Smooth muscle cell (in vitro differentiated cells): ENCODE measurements around the gene DAB2. TPM values are rescaled to one million over a fixed set of nuclear protein-coding genes. Genes with fewer than 3 reads are reported as not detected.

Source experiments
- DNase-seq: peaks from one replicate; lab custom pipeline; 2025; ENCODE audit not compliant: unreplicated experiment; lab: John Stamatoyannopoulos, UW
- H2AFZ ChIP-seq: fragments of 200-600 bp; sonication (generic); 2 replicates; pipeline ENCODE4 v1.6.0; 2016; ENCODE audit warnings: antibody characterized with exemption, low read depth, mild to moderate bottlenecking
- H3F3A ChIP-seq: fragments of 200-600 bp; sonication (generic); 2 replicates; pipeline ENCODE4 v1.6.0; 2017; ENCODE audit warnings: antibody characterized with exemption, low read depth
- H3K27ac ChIP-seq: fragments of 200-600 bp; sonication (generic); 2 replicates; pipeline ENCODE4 v1.5.1; 2016; ENCODE audit warnings: low read depth, mild to moderate bottlenecking
- H3K27me3 ChIP-seq: fragments of 200-600 bp; sonication (generic); 2 replicates; pipeline ENCODE4 v1.6.1; 2016; ENCODE audit warnings: low read depth, mild to moderate bottlenecking
- H3K36me3 ChIP-seq: fragments of 200-600 bp; sonication (generic); 2 replicates; pipeline ENCODE4 v1.5.1; 2016; ENCODE audit warnings: low read depth
- H3K4me1 ChIP-seq: fragments of 200-600 bp; sonication (generic); 2 replicates; pipeline ENCODE4 v1.5.1; 2016; ENCODE audit warnings: low read depth
- H3K4me2 ChIP-seq: fragments of 200-600 bp; sonication (generic); 2 replicates; pipeline ENCODE4 v1.6.0; 2016; ENCODE audit warnings: mild to moderate bottlenecking
- H3K4me3 ChIP-seq: fragments of 200-600 bp; sonication (generic); 2 replicates; pipeline ENCODE4 v1.5.1; 2016; ENCODE audit warnings: mild to moderate bottlenecking
- H3K79me2 ChIP-seq: fragments of 200-600 bp; sonication (generic); 2 replicates; pipeline ENCODE4 v1.6.0; 2016; ENCODE audit warnings: low read depth, mild to moderate bottlenecking
- H3K9ac ChIP-seq: fragments of 200-600 bp; sonication (generic); 2 replicates; pipeline ENCODE4 v1.6.0; 2016; ENCODE audit warnings: low read depth
- H3K9me3 ChIP-seq: fragments of 200-600 bp; sonication (generic); replicated peaks from 2 replicates; pipeline ENCODE4 v1.5.1; 2016; ENCODE audit warnings: low read depth
- H4K20me1 ChIP-seq: fragments of 200-600 bp; sonication (generic); 2 replicates; pipeline ENCODE4 v1.6.0; 2016; ENCODE audit warnings: low read depth
- CTCF ChIP-seq: fragments of 200-600 bp; sonication (generic); IDR thresholded peaks from 2 replicates; pipeline ENCODE4 v1.5.1; 2017; ENCODE audit warnings: borderline replicate concordance, mild to moderate bottlenecking, antibody characterized with exemption; ENCODE audit not compliant: insufficient read depth, poor library complexity, severe bottlenecking
- WGBS: methylation state at CpG from one replicate; pipeline ENCODE4 v1.1.7; 2016; ENCODE audit warnings: low lambda C conversion rate; 5-methylcytosine and 5-hydroxymethylcytosine counted together
- polyA plus RNA-seq: library from polyadenylated mRNA; unstranded; fragments of >200 nt; fragmentation: Nextera tagmentation; extraction: Ambion mirVana; gene quantifications from 2 replicates; pipeline ENCODE4 v1.2.1, GENCODE V29; 2016
- total RNA-seq: library from RNA; depleted of rRNA; stranded (reverse); fragments of >200 nt; gene quantifications from 2 replicates; pipeline ENCODE4 v1.2.3, GENCODE V29; 2014

The DAB2 gene
- total and polyA plus RNA-seq, 2 experiments from 2014 or later = 87.2 to 105 TPM

- no peaks in the 10 kb centered on the region for H3K4me1 ChIP-seq
- no peak for DNase-seq
- TF ChIP-seq CTCF = no peak
- 96% methylated on average over 3 of the region's 3 CpGs for WGBS
- H3K36me3 ChIP-seq = no peaks in the 10 kb centered on the region
- no peak overlapping the region for H3K9ac ChIP-seq
- H3K9me3 ChIP-seq = no peaks in the 10 kb centered on the region
- no peak overlapping the region for H2AFZ ChIP-seq
- H3K79me2 ChIP-seq = no peaks in the 10 kb centered on the region
- no peak overlapping the region for H3K27ac ChIP-seq
- no peaks in the 10 kb centered on the region for H4K20me1 ChIP-seq
- H3F3A ChIP-seq = no peaks in the 10 kb centered on the region
- H3K4me2 ChIP-seq = no peak overlapping the region
- no peak overlapping the region for H3K4me3 ChIP-seq
- no peaks in the 10 kb centered on the region for H3K27me3 ChIP-seq
Observed at GRCh38 chr5:39439582-39440162, 14.9 kb upstream of the DAB2 start.

DNA sequence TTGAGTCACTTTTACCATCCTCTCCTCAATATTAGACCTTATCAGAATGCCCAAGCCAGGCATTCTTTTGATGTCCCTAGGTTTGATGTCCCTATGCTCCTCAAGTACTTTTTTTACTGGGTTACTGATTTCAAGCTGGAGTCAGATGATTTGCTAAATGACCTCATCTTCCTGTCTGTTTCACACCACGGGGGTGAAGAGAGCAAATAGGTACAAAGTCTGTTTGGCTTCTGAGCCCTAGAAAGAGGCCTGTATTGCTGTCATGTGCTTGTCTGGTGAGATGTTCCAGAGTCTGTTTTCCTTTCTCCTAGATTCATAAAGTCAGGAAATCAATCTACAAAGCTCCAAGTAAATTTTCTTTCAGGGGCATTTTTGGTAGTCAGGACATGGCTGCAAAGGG, 12.7 kb upstream of the DAB2 start:
- Histone ChIP-seq H3K9me3 (no peaks in the 10 kb centered on the region), H3K4me3 (no peak overlapping the region), H3K9ac (no peak overlapping the region), H3K36me3 (no peaks in the 10 kb centered on the region), H4K20me1 (no peaks in the 10 kb centered on the region), H3K4me2 (no peak overlapping the region), H3K27me3 (no peaks in the 10 kb centered on the region), H3F3A (no peaks in the 10 kb centered on the region), H2AFZ (peak overlapping the region; percentile 73), H3K27ac (no peak overlapping the region), H3K79me2 (no peaks in the 10 kb centered on the region), H3K4me1 (no peaks in the 10 kb centered on the region)
- WGBS = 21% methylated on average over 1 of the region's 1 CpG
- no peak for TF ChIP-seq CTCF
- DNase-seq = no peak

DNA sequence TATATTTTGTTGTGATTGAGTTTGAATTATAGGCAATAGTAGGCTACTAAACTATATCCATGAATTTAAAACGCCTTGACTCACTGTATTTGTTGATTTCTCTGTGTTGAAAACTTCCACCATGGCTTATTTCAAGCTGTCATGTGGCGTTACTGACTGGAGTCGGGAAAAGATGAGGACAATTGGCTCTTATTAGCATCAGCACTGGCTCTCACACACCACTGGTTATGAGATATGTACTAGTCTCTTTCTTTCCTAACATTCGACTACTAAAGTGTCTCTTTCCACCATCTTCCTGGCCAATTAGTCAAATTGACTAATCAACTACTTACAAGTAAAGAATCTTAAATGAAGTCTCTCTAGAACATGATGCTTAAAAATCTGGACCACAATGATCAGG, 9.1 kb upstream of the DAB2 start:
- WGBS = 59% methylated on average over 4 of the region's 4 CpGs
- Histone ChIP-seq H3K9ac (no peak overlapping the region), H2AFZ (no peak overlapping the region), H3K4me2 (no peak overlapping the region), H3K9me3 (no peaks in the 10 kb centered on the region), H3K4me1 (no peaks in the 10 kb centered on the region), H3K79me2 (no peaks in the 10 kb centered on the region), H3K27ac (no peak overlapping the region), H4K20me1 (no peaks in the 10 kb centered on the region), H3K4me3 (no peak overlapping the region), H3F3A (no peaks in the 10 kb centered on the region), H3K36me3 (no peaks in the 10 kb centered on the region), H3K27me3 (no peaks in the 10 kb centered on the region)
- TF ChIP-seq CTCF = no peak
- no peak for DNase-seq

DNA sequence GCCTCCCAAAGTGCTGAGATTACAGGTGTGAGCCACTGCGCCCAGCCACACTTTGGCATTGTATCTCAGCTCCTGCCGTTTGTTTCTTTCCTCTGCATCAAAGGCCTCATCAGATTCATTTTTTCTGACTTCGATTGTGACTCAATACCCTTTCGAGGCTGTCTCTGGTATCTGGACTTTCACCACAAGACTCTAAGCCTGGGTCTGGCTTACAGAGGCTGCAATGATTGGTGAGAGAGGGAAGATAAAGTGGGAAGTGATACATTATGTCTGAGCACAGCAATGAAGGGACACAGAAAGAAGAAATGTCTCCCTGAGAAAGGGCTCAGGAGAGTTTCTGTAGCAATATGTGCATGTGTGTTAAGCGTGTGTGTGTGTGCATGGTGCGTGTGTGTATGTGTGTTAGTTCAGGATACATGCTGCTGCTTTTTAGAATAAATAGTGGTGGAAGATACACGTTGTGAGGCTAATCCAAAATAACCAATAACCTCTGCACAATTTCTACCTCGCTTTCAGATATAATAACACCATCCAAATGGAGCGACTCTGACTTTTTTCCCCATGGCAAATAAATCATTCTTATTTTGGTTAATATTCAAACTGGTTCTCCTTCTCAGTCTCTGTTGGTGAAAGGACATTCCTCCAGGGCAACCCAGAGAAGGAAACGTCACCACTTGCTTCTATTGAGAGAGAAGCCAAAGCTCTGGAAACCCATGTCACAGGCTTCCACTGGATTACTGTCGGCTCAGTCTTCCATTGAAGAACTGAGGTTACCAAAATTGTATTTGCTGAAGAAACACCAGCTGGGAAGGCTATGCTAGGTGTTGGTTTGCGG, 8.1 kb upstream of the DAB2 start:
- no peaks in the 10 kb centered on the region for H4K20me1 ChIP-seq
- no peak overlapping the region for H3K4me2 ChIP-seq
- no peaks in the 10 kb centered on the region for H3K79me2 ChIP-seq
- no peaks in the 10 kb centered on the region for H3K27me3 ChIP-seq
- no peak overlapping the region for H3K9ac ChIP-seq
- WGBS = 75% methylated on average over 12 of the region's 12 CpGs
- H3K9me3 ChIP-seq = no peaks in the 10 kb centered on the region
- no peak for DNase-seq
- no peaks in the 10 kb centered on the region for H3K36me3 ChIP-seq
- peak overlapping the region; percentile 14 for H3K27ac ChIP-seq
- no peak for TF ChIP-seq CTCF
- H2AFZ ChIP-seq = no peak overlapping the region
- H3K4me3 ChIP-seq = no peak overlapping the region
- no peaks in the 10 kb centered on the region for H3F3A ChIP-seq
- H3K4me1 ChIP-seq = no peaks in the 10 kb centered on the region
